ENCODE measurements around the gene SERGEF. TPM values are rescaled to one million over a fixed set of nuclear protein-coding genes. Genes with fewer than 3 reads are reported as not detected.

SERGEF gene
- total RNA-seq, 1 donor from 2014 or later, result 18.4 TPM

DNA sequence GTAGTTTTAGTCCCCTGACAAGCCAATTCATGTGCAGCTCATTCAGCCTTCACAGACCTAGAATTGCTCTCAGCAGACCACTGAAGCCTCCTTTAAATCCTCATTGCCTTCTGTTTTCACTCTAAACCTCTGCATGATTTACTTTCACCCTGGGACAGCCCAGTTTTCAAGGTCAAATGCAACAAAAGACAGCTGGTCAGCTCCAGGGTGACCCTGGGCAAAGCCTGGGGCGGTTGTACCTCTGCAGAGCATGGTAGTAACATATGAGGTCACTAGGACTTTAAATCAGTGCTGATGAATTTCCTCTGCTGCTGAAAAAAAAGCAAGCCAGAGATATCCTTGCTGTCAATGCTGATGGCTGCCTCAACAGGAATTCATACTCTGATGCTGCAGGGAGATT lies 62.2 kb downstream of the SERGEF start:
- no peak for DNase-seq

DNA sequence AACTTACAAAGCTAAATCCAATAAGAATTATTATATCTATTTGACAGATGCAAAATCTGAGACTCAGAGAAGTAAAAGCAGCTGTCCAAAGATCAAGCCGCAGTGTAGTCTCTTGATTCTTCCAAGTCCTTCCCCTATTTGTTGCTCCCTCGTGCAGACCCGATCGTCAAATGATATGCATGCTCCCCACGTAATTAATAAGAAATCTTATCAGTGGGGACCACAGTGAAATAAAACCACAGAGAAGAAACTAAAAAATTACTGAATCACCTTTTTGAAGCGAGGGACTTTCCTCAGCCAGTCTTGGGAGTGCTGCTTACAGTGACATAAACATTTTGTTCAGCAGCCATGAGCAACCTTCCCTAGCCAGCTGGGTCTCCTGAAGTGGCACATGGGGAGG lies 64.6 kb downstream of the SERGEF start:
- DNase-seq, result no peak

- DNase-seq, result no peak
Observed at GRCh38 chr11:17939542-17939941, 73.3 kb downstream of the SERGEF start.

- DNase-seq, result no peak
Observed at GRCh38 chr11:17936790-17937189, 76.1 kb downstream of the SERGEF start.

- DNase-seq, result no peak
Observed at GRCh38 chr11:17934194-17934593, 78.7 kb downstream of the SERGEF start.

- DNase-seq, result no peak
Observed at GRCh38 chr11:17933708-17934107, 79.1 kb downstream of the SERGEF start.

DNA sequence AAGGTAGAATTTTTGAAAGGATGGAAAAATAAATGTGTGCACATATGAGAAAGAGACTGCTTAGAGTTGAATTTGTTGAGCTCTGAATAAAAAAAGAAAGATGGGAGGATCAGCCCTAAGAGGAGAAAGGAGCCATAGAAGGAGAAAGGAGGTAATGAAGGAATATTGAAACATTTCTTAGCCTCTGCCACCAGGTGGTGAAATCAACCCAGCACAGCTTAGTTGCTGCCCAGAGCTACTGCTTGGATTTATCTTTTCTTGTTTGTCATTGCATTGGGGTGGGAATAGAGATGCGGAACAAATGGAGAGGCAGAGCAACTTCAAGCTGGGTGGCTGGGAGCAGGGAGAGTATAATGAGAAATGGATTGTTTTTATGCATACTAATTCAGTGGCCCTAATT lies 80.4 kb downstream of the SERGEF start:
- DNase-seq, result no peak

DNA sequence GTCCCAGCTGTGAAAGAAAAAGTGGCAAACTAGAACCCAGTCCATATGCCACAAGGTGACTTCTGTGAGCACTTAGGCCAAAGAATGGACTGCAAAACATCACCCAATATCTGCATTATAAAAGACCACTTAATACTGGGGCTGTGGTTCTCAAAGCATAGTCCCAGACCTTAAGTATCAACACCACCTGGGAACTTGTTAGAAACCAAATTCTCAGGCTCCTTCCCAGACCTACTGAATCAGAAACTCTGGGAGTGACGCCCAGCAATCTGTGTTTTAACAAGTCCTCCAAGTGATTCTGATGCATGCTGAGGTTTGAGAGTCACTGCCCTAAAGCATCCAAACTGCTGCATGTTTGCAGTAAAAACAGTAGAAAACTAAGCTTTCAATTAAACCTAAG lies 81.3 kb downstream of the SERGEF start:
- DNase-seq, result no peak

DNA sequence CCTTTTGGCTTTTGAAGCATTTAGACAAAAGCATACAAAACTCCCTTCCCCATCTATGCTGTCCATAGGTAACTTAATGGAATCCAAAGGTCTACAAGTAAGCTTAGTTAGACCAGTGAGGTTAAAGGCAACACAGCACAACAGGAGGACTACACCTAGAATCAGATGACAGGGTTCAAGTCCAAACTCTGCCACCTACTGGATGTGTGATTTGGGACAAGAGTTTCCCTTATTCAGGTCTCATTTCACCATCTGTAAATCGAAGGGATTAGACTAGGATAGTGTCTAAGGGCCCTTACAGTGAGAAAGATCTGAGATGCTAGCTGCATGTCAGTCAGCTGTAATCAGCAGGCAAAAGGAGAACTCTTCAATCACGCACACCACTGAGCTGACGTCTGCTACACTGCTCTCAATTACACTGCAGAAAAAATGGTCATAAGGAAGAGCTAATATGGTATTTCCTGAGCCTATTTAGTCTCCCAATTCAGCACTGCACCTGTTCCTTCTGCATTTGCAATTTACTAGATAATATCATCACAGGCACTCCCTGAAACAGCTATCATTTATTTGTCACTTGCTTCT lies 82.2 kb downstream of the SERGEF start:
- DNase-seq, result no peak

DNA sequence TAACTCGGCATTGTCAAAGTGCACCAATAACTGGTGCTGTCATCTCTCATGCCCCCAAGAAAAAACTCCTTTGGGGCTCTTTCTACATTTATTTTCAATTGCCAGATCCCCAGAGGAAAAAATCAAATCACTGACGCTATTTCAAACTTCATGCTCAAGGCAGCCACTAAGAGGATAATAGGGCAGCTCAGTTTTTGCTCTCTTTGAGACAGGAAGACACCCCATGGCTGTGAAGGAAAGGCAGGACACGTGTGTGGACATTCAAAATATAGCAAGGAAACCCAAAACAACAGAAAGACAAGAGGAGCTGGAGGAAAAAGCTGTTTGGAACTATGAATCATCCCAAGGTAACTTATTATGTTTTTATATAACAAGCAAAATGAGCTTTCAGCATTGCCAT lies 83.7 kb downstream of the SERGEF start:
- peak; percentile 14 for DNase-seq

GRCh38 chr11:17927681-17928343 lies 85.0 kb downstream of the SERGEF start:
- DNase-seq, result no peak

- no peak for DNase-seq
Observed at GRCh38 chr11:17927041-17927440, 85.8 kb downstream of the SERGEF start.

DNA sequence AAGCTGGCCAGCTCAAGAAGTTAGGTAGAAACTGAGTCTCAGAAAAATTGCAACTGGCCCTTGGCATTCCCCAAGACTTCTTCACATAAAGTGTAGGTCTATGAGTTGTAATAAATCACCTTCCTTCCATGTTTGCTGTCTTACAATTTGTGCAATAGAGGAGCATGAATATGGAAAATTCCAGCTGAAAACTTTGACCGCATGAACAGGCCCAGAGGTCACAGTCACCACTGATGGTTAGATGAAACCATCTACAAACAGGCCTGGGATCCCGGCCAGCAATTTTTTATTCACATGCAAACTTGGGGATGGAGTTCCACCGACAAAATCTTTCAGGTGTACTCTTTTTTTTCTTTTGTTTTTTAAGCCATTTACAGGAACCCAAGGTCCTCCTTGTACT lies 88.1 kb downstream of the SERGEF start:
- DNase-seq, result no peak

- DNase-seq, result no peak
Observed at GRCh38 chr11:17923217-17923616, 89.6 kb downstream of the SERGEF start.

DNA sequence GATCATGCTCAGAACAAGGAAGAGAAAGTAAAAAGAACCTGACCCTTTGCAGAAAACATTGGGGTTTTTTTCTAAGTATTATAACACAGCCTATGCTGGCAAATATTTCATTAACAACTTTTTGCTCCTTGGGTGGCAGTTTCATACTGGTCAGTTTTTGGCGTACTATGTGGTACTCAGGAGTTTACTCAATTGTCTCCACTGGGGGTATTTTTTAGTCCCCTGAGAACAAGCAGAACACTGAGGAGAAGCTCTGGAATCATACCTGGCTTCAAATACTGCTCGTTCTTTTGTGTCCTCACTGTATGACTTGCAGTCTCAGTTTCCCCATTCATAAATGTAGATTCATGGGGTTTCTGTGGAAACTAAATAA lies 90.4 kb downstream of the SERGEF start:
- no peak for DNase-seq

DNA sequence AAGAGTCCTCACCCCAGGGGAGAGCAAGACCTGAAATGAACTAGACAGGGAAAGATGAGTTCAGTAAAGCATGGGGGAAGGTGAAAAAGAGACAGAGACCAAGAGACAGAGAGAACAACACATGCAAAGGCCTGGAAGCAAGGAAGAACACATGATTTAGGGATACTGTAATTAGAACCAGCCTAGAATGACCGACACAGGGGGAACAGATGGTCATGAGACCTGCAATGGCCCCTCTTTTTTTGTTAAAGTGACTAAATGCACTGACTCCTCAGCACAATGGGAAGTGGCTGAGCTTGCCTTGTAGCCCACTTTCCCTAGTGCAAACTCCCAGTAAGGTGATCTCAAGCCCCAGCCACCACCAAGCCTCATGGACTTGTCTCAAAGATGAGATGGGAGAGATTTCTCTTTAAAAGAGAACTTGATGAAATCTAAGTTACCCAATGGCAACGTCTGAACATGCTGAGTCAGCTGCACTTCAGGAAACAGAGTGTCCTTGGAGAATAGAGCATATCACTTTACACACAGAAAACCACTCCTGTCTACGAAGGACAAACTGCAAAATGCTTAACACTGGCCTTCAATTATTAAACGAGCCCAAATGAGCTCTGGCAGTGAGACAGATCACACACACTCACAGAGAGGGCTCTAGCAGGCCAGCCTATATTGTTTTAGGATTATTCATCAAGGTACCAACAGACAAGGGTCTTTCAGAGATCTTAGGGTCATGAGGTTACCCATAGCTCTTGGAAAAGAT lies 91.0 kb downstream of the SERGEF start:
- DNase-seq, result no peak

DNA sequence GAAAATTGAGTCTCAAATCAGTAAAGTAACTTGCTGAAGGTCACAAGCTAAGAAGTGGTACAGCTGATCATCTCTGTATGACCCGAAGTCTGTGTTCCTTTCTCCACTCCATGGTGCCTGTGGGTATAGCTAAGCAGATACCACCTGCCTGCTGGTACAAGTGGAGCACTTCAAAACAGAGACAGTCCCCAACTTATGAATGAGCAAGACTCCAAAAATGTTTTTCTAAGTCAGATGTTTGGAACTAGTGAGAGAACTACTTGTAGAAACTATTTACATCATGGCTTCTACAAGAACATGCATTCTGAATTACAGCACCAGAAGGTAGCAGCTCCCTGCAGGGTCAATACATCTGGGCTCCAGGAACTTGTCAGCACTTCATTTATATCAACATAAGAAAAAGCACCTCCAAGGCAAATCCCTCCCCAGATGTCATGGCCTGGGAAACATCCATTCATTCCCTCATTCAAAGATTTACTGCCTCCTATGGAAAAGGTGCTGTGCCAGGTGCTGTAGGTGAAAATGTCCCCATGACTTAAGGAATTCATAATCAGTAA lies 94.7 kb downstream of the SERGEF start:
- DNase-seq, result no peak

GRCh38 chr11:17917556-17917955 lies 95.3 kb downstream of the SERGEF start:
- DNase-seq, result no peak

DNA sequence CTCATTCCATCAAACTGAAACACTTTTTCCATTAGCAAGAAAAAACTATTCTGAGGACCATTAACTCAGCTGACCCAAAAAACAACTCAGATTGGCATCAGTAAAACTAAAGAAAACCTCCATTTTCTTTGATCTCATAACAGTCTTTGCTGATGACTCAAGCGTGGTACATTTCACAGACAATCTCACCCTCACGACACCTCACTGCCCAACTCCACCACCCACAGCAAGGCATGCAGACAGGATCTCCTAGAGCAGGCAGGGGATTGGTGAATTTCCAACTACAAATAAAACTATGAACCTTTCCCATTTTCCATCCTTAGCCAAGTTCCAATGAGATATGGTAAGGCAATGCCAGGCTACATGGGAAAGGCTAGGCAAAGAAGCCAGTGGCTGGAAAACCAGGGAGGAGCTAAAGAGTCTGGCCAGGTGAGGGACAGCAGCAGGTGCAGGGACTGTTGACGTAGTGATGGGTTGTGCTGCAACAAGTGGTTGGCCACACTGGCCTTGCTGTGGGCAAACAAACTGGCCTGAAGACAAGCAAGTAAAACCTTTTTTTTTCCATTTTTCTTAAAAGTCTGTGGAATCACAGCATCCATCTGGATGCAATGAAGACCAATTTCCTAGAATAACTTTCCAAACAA lies 97.2 kb downstream of the SERGEF start:
- DNase-seq, result no peak

- DNase-seq, result no peak
Observed at GRCh38 chr11:17914957-17915356, 97.9 kb downstream of the SERGEF start.

- DNase-seq, result no peak
Observed at GRCh38 chr11:17907046-17907445, 105.8 kb downstream of the SERGEF start.

DNA sequence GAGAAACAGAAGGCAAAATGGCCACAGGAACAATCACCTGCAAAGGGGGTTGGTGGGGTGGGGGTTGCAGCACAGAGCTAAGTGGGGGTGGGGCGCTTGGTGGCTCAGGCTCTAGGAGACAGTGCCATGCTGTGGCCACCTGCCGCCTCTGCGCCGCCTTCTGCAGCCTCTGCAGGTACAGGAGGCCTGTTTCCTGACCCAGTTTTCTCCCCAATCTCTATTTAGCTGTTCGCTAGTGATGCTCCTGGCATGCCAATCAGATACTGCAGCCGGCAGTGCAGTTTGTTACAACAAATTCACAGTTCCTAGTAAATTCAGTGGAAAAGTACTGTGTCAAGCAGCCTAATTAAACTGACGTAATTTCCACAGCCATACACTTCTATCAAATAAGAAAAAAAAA lies 106.4 kb downstream of the SERGEF start:
- DNase-seq, result peak; percentile 25

DNA sequence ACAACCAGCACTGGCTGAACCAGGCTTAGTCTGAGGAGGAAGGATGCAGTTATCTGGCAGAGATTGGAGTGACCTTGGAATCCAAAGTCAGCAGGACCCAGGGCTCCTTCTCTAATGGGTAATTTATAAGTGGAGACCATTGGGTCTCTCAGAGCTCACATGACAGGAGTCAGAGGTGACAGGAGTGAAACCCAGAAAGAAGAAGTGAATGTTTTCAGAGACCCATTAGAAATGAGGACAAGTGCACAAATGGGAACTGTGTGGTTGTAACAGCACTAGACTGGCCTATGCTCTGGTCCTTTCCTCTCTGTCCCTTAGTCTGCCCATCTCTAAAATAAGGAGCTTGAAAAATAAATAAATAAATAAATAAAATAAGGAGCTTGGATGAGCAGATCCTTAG lies 107.4 kb downstream of the SERGEF start:
- DNase-seq, result no peak
